Smooth muscle cell (in vitro differentiated cells): ENCODE measurements around the gene SZT2. TPM values are rescaled to one million over a fixed set of nuclear protein-coding genes. Genes with fewer than 3 reads are reported as not detected.

Experiments used
- DNase-seq: peaks from one replicate; lab custom pipeline; 2025; ENCODE audit not compliant: unreplicated experiment; lab: John Stamatoyannopoulos, UW
- H2AFZ ChIP-seq: fragments of 200-600 bp; sonication (generic); 2 replicates; pipeline ENCODE4 v1.6.0; 2016; ENCODE audit warnings: antibody characterized with exemption, low read depth, mild to moderate bottlenecking
- H3F3A ChIP-seq: fragments of 200-600 bp; sonication (generic); 2 replicates; pipeline ENCODE4 v1.6.0; 2017; ENCODE audit warnings: antibody characterized with exemption, low read depth
- H3K27ac ChIP-seq: fragments of 200-600 bp; sonication (generic); 2 replicates; pipeline ENCODE4 v1.5.1; 2016; ENCODE audit warnings: low read depth, mild to moderate bottlenecking
- H3K27me3 ChIP-seq: fragments of 200-600 bp; sonication (generic); 2 replicates; pipeline ENCODE4 v1.6.1; 2016; ENCODE audit warnings: low read depth, mild to moderate bottlenecking
- H3K36me3 ChIP-seq: fragments of 200-600 bp; sonication (generic); 2 replicates; pipeline ENCODE4 v1.5.1; 2016; ENCODE audit warnings: low read depth
- H3K4me1 ChIP-seq: fragments of 200-600 bp; sonication (generic); 2 replicates; pipeline ENCODE4 v1.5.1; 2016; ENCODE audit warnings: low read depth
- H3K4me2 ChIP-seq: fragments of 200-600 bp; sonication (generic); 2 replicates; pipeline ENCODE4 v1.6.0; 2016; ENCODE audit warnings: mild to moderate bottlenecking
- H3K4me3 ChIP-seq: fragments of 200-600 bp; sonication (generic); 2 replicates; pipeline ENCODE4 v1.5.1; 2016; ENCODE audit warnings: mild to moderate bottlenecking
- H3K79me2 ChIP-seq: fragments of 200-600 bp; sonication (generic); 2 replicates; pipeline ENCODE4 v1.6.0; 2016; ENCODE audit warnings: low read depth, mild to moderate bottlenecking
- H3K9ac ChIP-seq: fragments of 200-600 bp; sonication (generic); 2 replicates; pipeline ENCODE4 v1.6.0; 2016; ENCODE audit warnings: low read depth
- H3K9me3 ChIP-seq: fragments of 200-600 bp; sonication (generic); replicated peaks from 2 replicates; pipeline ENCODE4 v1.5.1; 2016; ENCODE audit warnings: low read depth
- H4K20me1 ChIP-seq: fragments of 200-600 bp; sonication (generic); 2 replicates; pipeline ENCODE4 v1.6.0; 2016; ENCODE audit warnings: low read depth
- CTCF ChIP-seq: fragments of 200-600 bp; sonication (generic); IDR thresholded peaks from 2 replicates; pipeline ENCODE4 v1.5.1; 2017; ENCODE audit warnings: borderline replicate concordance, mild to moderate bottlenecking, antibody characterized with exemption; ENCODE audit not compliant: insufficient read depth, poor library complexity, severe bottlenecking
- WGBS: methylation state at CpG from one replicate; pipeline ENCODE4 v1.1.7; 2016; ENCODE audit warnings: low lambda C conversion rate; 5-methylcytosine and 5-hydroxymethylcytosine counted together
- polyA plus RNA-seq: library from polyadenylated mRNA; unstranded; fragments of >200 nt; fragmentation: Nextera tagmentation; extraction: Ambion mirVana; gene quantifications from 2 replicates; pipeline ENCODE4 v1.2.1, GENCODE V29; 2016
- total RNA-seq: library from RNA; depleted of rRNA; stranded (reverse); fragments of >200 nt; gene quantifications from 2 replicates; pipeline ENCODE4 v1.2.3, GENCODE V29; 2014

The SZT2 gene
- total and polyA plus RNA-seq, 2 experiments from 2014 or later, result 9.0 to 20.8 TPM

GRCh38 chr1:43420874-43421273, 31.2 kb downstream of the SZT2 start:
- H3K9ac ChIP-seq, result no peak overlapping the region
- TF ChIP-seq CTCF, result no peak
- H3K9me3 ChIP-seq, result no peaks in the 10 kb centered on the region
- H3K27ac ChIP-seq, result no peak overlapping the region
- WGBS, result 96% methylated on average over 10 of the region's 10 CpGs
- no peak overlapping the region for H3K4me2 ChIP-seq
- no peak overlapping the region for H3K4me3 ChIP-seq
- H3K4me1 ChIP-seq, result no peaks in the 10 kb centered on the region
- H4K20me1 ChIP-seq, result no peaks in the 10 kb centered on the region
- no peaks in the 10 kb centered on the region for H3F3A ChIP-seq
- H2AFZ ChIP-seq, result no peak overlapping the region
- H3K36me3 ChIP-seq, result peaks cover 14% of the 10 kb centered on the region
- no peak for DNase-seq
- no peaks in the 10 kb centered on the region for H3K27me3 ChIP-seq
- H3K79me2 ChIP-seq, result no peaks in the 10 kb centered on the region

GRCh38 chr1:43421396-43421795, 31.7 kb downstream of the SZT2 start:
- no peak overlapping the region for H2AFZ ChIP-seq
- DNase-seq, result no peak
- WGBS, result 99% methylated on average over 6 of the region's 6 CpGs
- no peak overlapping the region for H3K4me3 ChIP-seq
- H3K9me3 ChIP-seq, result no peaks in the 10 kb centered on the region
- no peak overlapping the region for H3K9ac ChIP-seq
- H3K27me3 ChIP-seq, result no peaks in the 10 kb centered on the region
- no peaks in the 10 kb centered on the region for H3K79me2 ChIP-seq
- no peaks in the 10 kb centered on the region for H3K4me1 ChIP-seq
- H4K20me1 ChIP-seq, result no peaks in the 10 kb centered on the region
- peaks cover 14% of the 10 kb centered on the region for H3K36me3 ChIP-seq
- H3K4me2 ChIP-seq, result no peak overlapping the region
- TF ChIP-seq CTCF, result no peak
- H3F3A ChIP-seq, result no peaks in the 10 kb centered on the region
- H3K27ac ChIP-seq, result no peak overlapping the region

- TF ChIP-seq CTCF, result no peak
- Histone ChIP-seq H2AFZ (no peak overlapping the region), H3K36me3 (peaks cover 14% of the 10 kb centered on the region), H3K4me1 (no peaks in the 10 kb centered on the region), H3K4me2 (no peak overlapping the region), H3K27me3 (no peaks in the 10 kb centered on the region), H3K27ac (no peak overlapping the region), H3K9me3 (no peaks in the 10 kb centered on the region), H3K4me3 (no peak overlapping the region), H4K20me1 (no peaks in the 10 kb centered on the region), H3K9ac (no peak overlapping the region), H3F3A (no peaks in the 10 kb centered on the region), H3K79me2 (no peaks in the 10 kb centered on the region)
- no peak for DNase-seq
- 93% methylated on average over 12 of the region's 12 CpGs for WGBS
Observed at GRCh38 chr1:43421976-43422750, 32.5 kb downstream of the SZT2 start.
